Measurements from ENCODE around the gene PCBP2.

The PCBP2 gene

GRCh38 chr12:53483225-53483978 is 31.5 kb downstream of the PCBP2 start:
- H3K4me3 ChIP-seq (ENCODE audit: low read length), result no peak overlapping the region
- peaks cover 15% of the 10 kb centered on the region for H3K4me1 ChIP-seq (ENCODE audit: insufficient read depth, low read length)
- no peak overlapping the region for H2AFZ ChIP-seq (ENCODE audit: low read depth, low read length)
- H3K9me3 ChIP-seq (ENCODE audit: low read length), result no peaks in the 10 kb centered on the region
- no peaks in the 10 kb centered on the region for H3K27me3 ChIP-seq (ENCODE audit: insufficient read depth, low read length)
- peaks cover 89% of the 10 kb centered on the region for H3K36me3 ChIP-seq (ENCODE audit: insufficient read depth, low read length)

- no peaks in the 10 kb centered on the region for H3K9me3 ChIP-seq (ENCODE audit: low read length)
- H2AFZ ChIP-seq (ENCODE audit: low read depth, low read length), result no peak overlapping the region
- peaks cover 11% of the 10 kb centered on the region for H3K4me1 ChIP-seq (ENCODE audit: insufficient read depth, low read length)
- H3K36me3 ChIP-seq (ENCODE audit: insufficient read depth, low read length), result peaks cover 83% of the 10 kb centered on the region
- H3K27me3 ChIP-seq (ENCODE audit: insufficient read depth, low read length), result no peaks in the 10 kb centered on the region
- no peak overlapping the region for H3K4me3 ChIP-seq (ENCODE audit: low read length)
These were observed 32.1 kb downstream of the PCBP2 start for GRCh38 chr12:53483979-53484377.

GRCh38 chr12:53484686-53485575 is 33.0 kb downstream of the PCBP2 start:
- H3K36me3 ChIP-seq (ENCODE audit: insufficient read depth, low read length), result peaks cover 74% of the 10 kb centered on the region
- no peak overlapping the region for H2AFZ ChIP-seq (ENCODE audit: low read depth, low read length)
- peaks cover 4% of the 10 kb centered on the region for H3K4me1 ChIP-seq (ENCODE audit: insufficient read depth, low read length)
- no peaks in the 10 kb centered on the region for H3K27me3 ChIP-seq (ENCODE audit: insufficient read depth, low read length)
- no peaks in the 10 kb centered on the region for H3K9me3 ChIP-seq (ENCODE audit: low read length)
- no peak overlapping the region for H3K4me3 ChIP-seq (ENCODE audit: low read length)

- Histone ChIP-seq H2AFZ (ENCODE audit: low read depth, low read length) (no peak overlapping the region), H3K36me3 (ENCODE audit: insufficient read depth, low read length) (peaks cover 63% of the 10 kb centered on the region)
These were observed 34.2 kb downstream of the PCBP2 start for GRCh38 chr12:53485955-53486735.

GRCh38 chr12:53486736-53487487 is 35.0 kb downstream of the PCBP2 start:
- Histone ChIP-seq H3K9me3 (ENCODE audit: low read length) (no peaks in the 10 kb centered on the region), H3K4me3 (ENCODE audit: low read length) (no peak overlapping the region), H2AFZ (ENCODE audit: low read depth, low read length) (no peak overlapping the region), H3K36me3 (ENCODE audit: insufficient read depth, low read length) (peaks cover 57% of the 10 kb centered on the region), H3K4me1 (ENCODE audit: insufficient read depth, low read length) (peaks cover under 1% of the 10 kb centered on the region), H3K27me3 (ENCODE audit: insufficient read depth, low read length) (no peaks in the 10 kb centered on the region)

More at GRCh38 chr12:53485955-53486735, 34.2 kb downstream of the PCBP2 start:
- no peak overlapping the region for H3K4me3 ChIP-seq (ENCODE audit: low read length)
- no peaks in the 10 kb centered on the region for H3K27me3 ChIP-seq (ENCODE audit: insufficient read depth, low read length)
- no peaks in the 10 kb centered on the region for H3K4me1 ChIP-seq (ENCODE audit: insufficient read depth, low read length)
- no peaks in the 10 kb centered on the region for H3K9me3 ChIP-seq (ENCODE audit: low read length)

GRCh38 chr12:53489242-53489864 is 37.5 kb downstream of the PCBP2 start:
- H3K9me3 ChIP-seq (ENCODE audit: low read length), result no peaks in the 10 kb centered on the region

GRCh38 chr12:53492188-53492587 is 40.3 kb downstream of the PCBP2 start:
- Histone ChIP-seq H3K9me3 (ENCODE audit: low read length) (no peaks in the 10 kb centered on the region), H2AFZ (ENCODE audit: low read depth, low read length) (no peak overlapping the region), H3K27me3 (ENCODE audit: insufficient read depth, low read length) (no peaks in the 10 kb centered on the region), H3K4me1 (ENCODE audit: insufficient read depth, low read length) (peaks cover 29% of the 10 kb centered on the region), H3K36me3 (ENCODE audit: insufficient read depth, low read length) (peaks cover 9% of the 10 kb centered on the region), H3K4me3 (ENCODE audit: low read length) (peak overlapping the region; percentile 47)

More at GRCh38 chr12:53489242-53489864, 37.5 kb downstream of the PCBP2 start:
- Histone ChIP-seq H3K36me3 (ENCODE audit: insufficient read depth, low read length) (peaks cover 34% of the 10 kb centered on the region), H3K27me3 (ENCODE audit: insufficient read depth, low read length) (no peaks in the 10 kb centered on the region), H2AFZ (ENCODE audit: low read depth, low read length) (no peak overlapping the region), H3K4me3 (ENCODE audit: low read length) (no peak overlapping the region), H3K4me1 (ENCODE audit: insufficient read depth, low read length) (peaks cover 20% of the 10 kb centered on the region)

- peak overlapping the region; percentile 11 for H2AFZ ChIP-seq (ENCODE audit: low read depth, low read length)
- no peaks in the 10 kb centered on the region for H3K27me3 ChIP-seq (ENCODE audit: insufficient read depth, low read length)
- peak overlapping the region; percentile 52 for H3K4me3 ChIP-seq (ENCODE audit: low read length)
- H3K36me3 ChIP-seq (ENCODE audit: insufficient read depth, low read length), result peaks cover under 1% of the 10 kb centered on the region
- H3K9me3 ChIP-seq (ENCODE audit: low read length), result no peaks in the 10 kb centered on the region
- peaks cover 29% of the 10 kb centered on the region for H3K4me1 ChIP-seq (ENCODE audit: insufficient read depth, low read length)
These were observed 41.1 kb downstream of the PCBP2 start for GRCh38 chr12:53492830-53493609.

GRCh38 chr12:53493610-53494391 is 41.9 kb downstream of the PCBP2 start:
- peak overlapping the region; percentile 11 for H2AFZ ChIP-seq (ENCODE audit: low read depth, low read length)
- no peaks in the 10 kb centered on the region for H3K36me3 ChIP-seq (ENCODE audit: insufficient read depth, low read length)
- no peaks in the 10 kb centered on the region for H3K27me3 ChIP-seq (ENCODE audit: insufficient read depth, low read length)
- H3K9me3 ChIP-seq (ENCODE audit: low read length), result no peaks in the 10 kb centered on the region
- peaks cover 37% of the 10 kb centered on the region for H3K4me1 ChIP-seq (ENCODE audit: insufficient read depth, low read length)
- peak overlapping the region; percentile 52 for H3K4me3 ChIP-seq (ENCODE audit: low read length)

GRCh38 chr12:53495903-53496751 is 44.2 kb downstream of the PCBP2 start:
- no peak overlapping the region for H3K4me3 ChIP-seq (ENCODE audit: low read length)

More at GRCh38 chr12:53495903-53496751, 44.2 kb downstream of the PCBP2 start:
- Histone ChIP-seq H3K9me3 (ENCODE audit: low read length) (no peaks in the 10 kb centered on the region), H3K4me1 (ENCODE audit: insufficient read depth, low read length) (peaks cover 46% of the 10 kb centered on the region), H3K27me3 (ENCODE audit: insufficient read depth, low read length) (no peaks in the 10 kb centered on the region), H3K36me3 (ENCODE audit: insufficient read depth, low read length) (no peaks in the 10 kb centered on the region), H2AFZ (ENCODE audit: low read depth, low read length) (no peak overlapping the region)
